Pericardium fibroblast (primary cell): ENCODE measurements around the gene CD7. TPM values are rescaled to one million over a fixed set of nuclear protein-coding genes. Genes with fewer than 3 reads are reported as not detected.

Source experiments
- total RNA-seq: library from RNA; depleted of rRNA; stranded (reverse); fragments of >200 nt; gene quantifications from 2 replicates; pipeline ENCODE4 v1.2.3, GENCODE V29; 2015

The CD7 gene
- total RNA-seq = 0.26 and 4.0 TPM in 2 replicates

GRCh38 chr17:82317394-82318168 lies at the start of gene CD7:
TSS of gene CD7 (minus strand) at chr17:82317608. CDS start at chr17:82317495, 113 bp downstream.

GRCh38 chr17:82358465-82359350 lies 41.3 kb upstream of the CD7 start, which contains the start of gene TEX19:
TSS of gene TEX19 (plus strand) at chr17:82359247. CDS start at chr17:82362151, 2,904 bp downstream.

GRCh38 chr17:82333279-82334171 lies 16.1 kb upstream of the CD7 start, which contains the start of gene SECTM1:
TSS of gene SECTM1 (minus strand) at chr17:82333766. CDS start at chr17:82327240, 6,526 bp downstream.

GRCh38 chr17:82273327-82274133 lies 43.9 kb downstream of the CD7 start, which contains the start of gene CSNK1D:
TSS of gene CSNK1D (minus strand) at chr17:82273700. CDS start at chr17:82273381, 319 bp downstream.

Other genes with a start within 250 kb of the CD7 start
- gene FASN, start 219.4 kb downstream of the CD7 start, total RNA-seq = 108 and 137 TPM in 2 replicates
- gene CCDC57, start 104.8 kb downstream of the CD7 start, total RNA-seq = 7.6 and 9.7 TPM in 2 replicates
- gene SLC16A3, start 88.6 kb downstream of the CD7 start, total RNA-seq = 107 and 296 TPM in 2 replicates
- 31.6 and 37.3 TPM in 2 replicates for gene CSNK1D, start 43.9 kb downstream of the CD7 start, total RNA-seq
- 27.1 and 45.0 TPM in 2 replicates for gene SECTM1, start 16.2 kb upstream of the CD7 start, total RNA-seq
- gene TEX19, start 41.6 kb upstream of the CD7 start, total RNA-seq = not detected in 2 replicates
- 0.26 TPM in 1 of 2 replicates, not detected in the other for gene UTS2R, start 54.2 kb upstream of the CD7 start, total RNA-seq
- 25.6 and 45.3 TPM in 2 replicates for gene HEXD, start 100.7 kb upstream of the CD7 start, total RNA-seq
- gene OGFOD3, start 101.0 kb upstream of the CD7 start, total RNA-seq = 24.5 and 32.1 TPM in 2 replicates
- 74.3 and 75.9 TPM in 2 replicates for gene CYBC1, start 133.1 kb upstream of the CD7 start, total RNA-seq
- 23.2 and 37.5 TPM in 2 replicates for gene NARF, start 141.1 kb upstream of the CD7 start, total RNA-seq
- gene FOXK2, start 202.1 kb upstream of the CD7 start, total RNA-seq = 30.1 and 35.6 TPM in 2 replicates